Activated T-helper 9 cell treated with anti-CD3 and anti-CD28 coated beads, Interleukin-2, amount 50 U/mL, for 16 hours (primary cell): ENCODE measurements around the gene ZBTB39.
"Not testable (repeated sequence)": the region's sequence is repeated elsewhere in the genome, so short reads cannot be mapped to it uniquely, and the experiment has no call there.

Source experiments
- DNase-seq: peaks from one replicate; pipeline ENCODE4 v3.0.0-alpha.2; 2020; ENCODE audit warnings: low read depth

ZBTB39 gene

DNA sequence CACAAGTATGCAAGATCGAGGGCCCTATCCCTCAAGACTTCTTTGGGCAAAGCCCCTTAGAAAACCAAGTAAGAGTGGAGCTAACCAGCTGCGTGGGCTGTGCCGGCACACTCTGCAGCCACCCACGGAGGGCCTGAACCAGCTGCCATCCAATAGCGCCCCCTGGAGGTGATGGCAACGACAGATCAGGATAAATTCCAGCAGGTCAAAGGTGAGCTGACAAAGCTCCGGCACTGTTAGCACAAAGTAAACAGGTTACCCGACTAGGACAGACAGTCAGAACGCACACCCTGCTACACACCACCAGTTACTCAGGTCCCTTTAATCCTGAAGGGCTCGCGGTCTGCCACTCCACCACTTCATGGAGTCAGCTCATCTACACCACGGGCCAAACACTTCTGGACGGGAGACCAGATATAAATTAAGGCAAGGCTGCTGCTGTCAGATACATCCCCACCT, 4.9 kb downstream of the ZBTB39 start:
- peak; percentile 64 for DNase-seq

DNA sequence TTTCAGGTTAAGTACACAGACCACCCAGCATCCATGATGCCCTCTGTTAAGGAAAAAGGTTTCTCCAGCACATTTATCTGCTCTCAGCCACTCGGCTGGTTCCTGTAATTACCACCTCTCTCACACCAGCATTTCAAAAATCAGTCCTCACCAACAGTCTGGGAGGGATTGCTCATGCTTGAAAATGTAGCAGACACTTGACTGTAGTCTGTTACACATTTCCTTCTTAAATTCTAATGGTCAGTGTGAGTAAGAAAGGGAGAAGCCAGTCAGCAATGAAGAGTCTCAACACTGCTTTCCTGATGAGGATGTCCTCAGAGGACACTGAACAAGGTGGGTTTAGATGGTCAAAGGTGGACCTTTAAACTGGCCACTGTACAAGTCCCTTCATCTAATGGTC, 6.0 kb downstream of the ZBTB39 start:
- DNase-seq = no peak

DNA sequence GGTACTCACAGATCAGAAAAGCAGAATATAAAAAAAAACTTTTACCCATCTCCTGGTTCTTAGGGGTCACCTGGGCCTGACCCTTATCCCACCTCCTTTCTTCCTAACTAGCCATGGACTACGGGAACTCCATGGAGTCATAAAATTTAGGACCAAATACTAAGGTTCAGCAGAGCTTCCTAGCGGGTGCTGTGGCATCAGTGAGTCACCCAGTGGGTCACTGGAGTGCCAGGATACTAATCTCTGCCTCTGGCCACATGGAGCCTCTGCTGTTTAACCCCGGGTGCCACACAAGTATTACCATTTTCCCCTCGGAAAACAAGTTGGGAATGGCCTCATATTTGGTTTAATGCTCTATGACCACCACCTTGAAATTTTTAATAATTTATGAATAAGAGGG, 6.9 kb downstream of the ZBTB39 start:
- no peak for DNase-seq

DNA sequence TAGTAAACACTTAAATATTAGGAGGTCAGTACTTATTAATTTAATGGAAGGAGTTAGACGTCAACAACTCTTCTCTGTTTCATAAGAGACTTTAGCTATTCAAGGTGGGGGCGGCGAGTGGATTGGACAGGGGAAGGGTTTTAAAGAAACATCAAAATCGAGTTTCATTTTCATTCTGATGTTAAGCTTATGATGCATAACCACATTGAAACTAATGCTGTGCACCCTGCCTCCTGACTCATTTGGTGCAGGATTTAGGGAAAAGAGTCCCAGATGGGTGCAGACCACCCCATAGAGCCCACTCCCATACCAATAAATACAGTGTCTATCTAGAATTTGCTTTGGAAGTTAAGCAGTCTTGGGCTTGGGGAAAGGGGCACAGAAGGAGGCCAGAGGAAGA, 7.4 kb downstream of the ZBTB39 start:
- DNase-seq = peak; percentile 18

DNA sequence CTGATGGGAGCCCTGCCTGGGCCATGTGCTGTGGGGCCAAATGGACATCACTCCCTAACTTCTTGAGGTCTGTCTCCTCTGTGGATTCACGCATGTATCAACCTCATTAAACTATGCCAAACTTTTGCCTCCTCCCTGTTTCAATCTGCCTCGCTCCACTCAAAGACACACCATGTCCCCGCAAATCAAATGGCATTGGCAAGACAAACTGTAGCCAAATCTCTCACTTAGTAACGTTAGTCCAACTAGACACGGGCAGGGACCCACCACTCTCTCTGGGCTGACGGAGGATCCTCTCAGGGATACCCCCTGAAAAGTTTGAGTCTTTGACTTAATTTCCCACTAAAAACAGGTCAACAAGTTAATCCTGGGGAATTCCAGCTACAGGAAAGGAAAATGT, 8.0 kb downstream of the ZBTB39 start:
- DNase-seq = no peak

DNA sequence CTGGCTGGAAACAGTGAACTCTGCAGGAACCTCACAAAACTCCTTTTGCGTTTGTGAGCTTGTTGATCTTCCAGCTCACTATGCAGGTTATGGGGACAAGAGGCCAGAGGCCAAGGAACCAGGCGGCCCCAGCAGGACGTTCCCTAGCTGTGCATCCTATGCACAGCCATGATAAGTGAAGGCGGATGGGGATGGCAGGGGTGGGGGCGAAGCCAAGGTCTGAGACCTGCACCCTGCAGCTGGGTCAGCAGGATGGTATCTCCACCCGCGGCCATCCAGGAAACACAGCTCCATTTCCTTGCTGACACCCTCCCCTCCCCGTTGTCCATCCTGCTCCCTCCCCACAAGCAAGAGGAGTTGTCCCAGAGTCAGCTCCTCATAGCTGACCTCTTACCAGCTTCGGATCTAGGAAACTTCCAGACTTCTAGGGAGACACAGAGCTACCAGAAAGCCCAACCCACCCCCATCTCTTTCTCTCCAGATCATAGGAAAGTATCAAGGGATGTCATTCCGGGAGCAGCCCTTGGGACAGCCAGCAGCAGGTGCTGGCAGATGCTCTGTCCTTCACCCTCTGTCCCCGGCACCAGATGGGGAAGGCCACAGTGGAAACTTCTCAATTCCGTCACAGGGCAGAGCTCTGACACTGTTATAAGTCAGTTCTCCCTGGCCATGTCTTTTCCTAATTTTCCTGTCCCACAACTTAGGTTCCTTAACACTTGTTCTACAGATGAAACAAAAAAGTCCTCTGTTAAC, 9.4 kb downstream of the ZBTB39 start:
- no peak for DNase-seq

DNA sequence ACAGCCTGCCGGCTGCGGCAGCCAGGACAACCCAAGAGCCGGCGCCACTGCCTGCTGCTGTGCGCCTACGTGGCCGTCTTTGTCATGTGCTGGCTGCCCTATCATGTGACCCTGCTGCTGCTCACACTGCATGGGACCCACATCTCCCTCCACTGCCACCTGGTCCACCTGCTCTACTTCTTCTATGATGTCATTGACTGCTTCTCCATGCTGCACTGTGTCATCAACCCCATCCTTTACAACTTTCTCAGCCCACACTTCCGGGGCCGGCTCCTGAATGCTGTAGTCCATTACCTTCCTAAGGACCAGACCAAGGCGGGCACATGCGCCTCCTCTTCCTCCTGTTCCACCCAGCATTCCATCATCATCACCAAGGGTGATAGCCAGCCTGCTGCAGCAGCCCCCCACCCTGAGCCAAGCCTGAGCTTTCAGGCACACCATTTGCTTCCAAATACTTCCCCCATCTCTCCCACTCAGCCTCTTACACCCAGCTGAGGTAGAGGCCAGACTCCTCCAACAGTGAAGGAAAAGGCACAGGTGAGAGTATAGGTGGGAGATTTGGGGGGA, 10.3 kb downstream of the ZBTB39 start:
- no peak for DNase-seq

DNA sequence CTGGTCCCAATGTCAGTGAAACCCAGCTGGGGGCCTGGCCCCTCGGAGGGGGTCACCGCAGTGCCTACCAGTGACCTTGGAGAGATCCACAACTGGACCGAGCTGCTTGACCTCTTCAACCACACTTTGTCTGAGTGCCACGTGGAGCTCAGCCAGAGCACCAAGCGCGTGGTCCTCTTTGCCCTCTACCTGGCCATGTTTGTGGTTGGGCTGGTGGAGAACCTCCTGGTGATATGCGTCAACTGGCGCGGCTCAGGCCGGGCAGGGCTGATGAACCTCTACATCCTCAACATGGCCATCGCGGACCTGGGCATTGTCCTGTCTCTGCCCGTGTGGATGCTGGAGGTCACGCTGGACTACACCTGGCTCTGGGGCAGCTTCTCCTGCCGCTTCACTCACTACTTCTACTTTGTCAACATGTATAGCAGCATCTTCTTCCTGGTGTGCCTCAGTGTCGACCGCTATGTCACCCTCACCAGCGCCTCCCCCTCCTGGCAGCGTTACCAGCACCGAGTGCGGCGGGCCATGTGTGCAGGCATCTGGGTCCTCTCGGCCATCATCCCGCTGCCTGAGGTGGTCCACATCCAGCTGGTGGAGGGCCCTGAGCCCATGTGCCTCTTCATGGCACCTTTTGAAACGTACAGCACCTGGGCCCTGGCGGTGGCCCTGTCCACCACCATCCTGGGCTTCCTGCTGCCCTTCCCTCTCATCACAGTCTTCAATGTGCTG, 11.0 kb downstream of the ZBTB39 start:
- DNase-seq = no peak

DNA sequence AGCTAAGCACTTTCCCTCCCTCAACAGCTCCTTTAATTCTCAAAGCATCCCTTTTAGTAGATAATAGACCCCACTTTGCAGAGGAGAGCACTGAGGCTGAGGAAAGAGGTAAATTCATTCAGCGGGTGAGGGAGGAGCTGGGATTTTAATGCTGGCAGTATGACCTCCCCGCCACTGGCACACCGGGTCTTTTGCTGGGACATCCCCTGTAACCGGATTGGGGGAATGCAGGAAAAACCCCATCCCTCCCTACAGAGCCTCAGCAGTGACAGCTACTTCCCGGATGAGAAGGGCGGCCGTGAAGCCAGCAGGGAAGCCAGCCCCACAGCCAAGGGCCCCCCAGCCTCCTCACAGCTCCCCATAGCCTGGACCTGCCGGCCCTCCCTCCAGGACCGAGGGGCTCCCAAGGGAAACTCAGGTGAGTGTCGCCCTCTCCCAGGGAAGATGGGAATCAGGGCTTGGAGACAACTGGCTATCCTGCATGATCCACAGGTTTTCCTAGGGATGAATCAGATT, 12.1 kb downstream of the ZBTB39 start:
- no peak for DNase-seq

DNA sequence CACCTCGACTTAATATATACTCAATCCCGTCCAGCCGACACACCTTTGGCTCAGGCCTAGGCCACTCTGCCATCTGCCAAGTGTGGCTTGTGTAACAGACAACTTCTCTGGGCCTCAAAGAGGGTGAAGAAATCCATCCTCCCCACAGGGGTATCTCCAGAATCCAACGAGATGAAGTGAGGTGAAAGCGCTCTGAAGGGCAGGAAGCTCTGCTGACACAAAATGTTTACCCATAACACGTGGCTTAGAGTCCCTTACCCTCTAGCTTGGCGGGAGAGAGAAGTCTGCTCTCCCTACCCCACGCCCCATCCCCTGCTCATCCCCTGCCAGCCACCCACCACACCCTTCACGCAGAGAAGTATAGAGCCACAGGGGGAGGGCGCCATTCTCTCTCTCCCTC, 13.0 kb downstream of the ZBTB39 start:
- DNase-seq = no peak

DNA sequence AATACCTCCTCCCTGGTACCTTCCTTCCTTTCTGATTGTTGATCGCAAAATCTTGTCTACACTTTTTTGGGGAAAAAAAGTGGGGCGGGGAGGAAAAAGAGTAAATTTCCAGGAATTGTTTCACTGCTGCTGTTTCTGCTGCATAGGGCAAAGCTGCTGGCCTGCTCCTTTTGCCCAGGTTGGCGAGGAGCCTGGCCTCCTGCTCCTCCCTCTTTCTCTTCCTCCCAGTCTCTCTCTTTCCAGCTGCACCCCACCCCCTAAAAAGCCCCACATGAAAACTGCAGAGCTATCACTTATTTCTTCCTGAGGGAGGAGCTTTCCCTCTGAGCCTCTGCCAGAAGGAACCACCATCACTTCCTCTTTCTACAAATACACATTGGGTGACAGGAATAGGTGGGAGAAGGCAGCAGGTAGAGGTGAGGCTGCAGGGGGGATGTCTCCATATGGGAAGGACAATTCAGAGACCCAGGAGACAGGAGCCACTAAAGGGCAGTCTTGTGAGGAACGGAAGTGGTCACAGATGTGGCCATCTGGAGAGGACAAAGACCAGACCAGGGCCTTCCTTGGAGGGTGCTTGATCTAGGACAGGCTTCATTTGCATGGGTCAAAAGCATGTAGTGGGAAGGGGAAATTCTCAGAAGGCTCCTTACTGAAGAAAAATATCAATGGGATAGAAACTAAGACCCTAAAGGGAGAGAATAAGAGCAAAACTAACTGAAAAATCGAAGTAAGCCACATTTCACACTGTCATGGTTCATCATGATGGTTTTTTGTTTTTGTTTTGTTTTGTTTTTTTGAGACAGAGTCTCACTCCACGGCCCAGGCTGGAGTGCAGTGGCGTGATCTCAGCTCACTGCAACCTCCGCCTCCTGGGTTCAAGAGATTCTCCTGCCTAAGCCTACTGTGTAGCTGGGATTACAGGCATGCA, 14.8 kb downstream of the ZBTB39 start:
- DNase-seq = no peak

DNA sequence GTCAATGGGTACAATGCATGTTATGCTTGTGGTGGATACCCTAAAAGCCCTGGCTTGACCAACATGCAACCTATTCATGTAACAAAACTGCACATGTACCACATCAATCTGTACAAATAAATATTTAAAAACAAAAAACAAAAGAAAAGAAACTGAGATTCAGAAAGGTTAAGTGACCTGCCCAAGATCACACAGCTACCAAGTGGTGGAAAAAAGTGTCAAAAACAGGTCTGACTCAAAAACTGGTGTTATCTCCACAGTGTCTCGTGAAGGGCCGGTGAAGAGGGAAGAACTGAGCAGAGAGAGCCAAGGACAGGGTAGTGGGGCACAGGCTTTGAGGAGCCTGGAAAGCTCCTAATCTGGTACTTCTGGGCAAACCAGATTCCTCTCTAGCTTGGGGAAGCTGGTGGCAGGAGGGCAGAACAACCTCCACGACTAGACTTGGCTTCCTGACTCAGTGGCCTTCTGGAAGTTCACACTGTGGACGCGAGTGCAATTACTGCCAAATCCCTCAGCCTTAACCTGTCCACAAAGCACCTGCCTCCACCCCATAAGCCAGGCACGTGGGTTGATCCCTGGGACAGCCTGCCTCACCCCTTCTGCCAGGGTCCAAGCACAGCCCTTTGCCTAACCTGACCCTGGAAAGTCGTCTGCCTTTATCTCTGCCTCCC, 15.6 kb downstream of the ZBTB39 start:
- DNase-seq = no peak

DNA sequence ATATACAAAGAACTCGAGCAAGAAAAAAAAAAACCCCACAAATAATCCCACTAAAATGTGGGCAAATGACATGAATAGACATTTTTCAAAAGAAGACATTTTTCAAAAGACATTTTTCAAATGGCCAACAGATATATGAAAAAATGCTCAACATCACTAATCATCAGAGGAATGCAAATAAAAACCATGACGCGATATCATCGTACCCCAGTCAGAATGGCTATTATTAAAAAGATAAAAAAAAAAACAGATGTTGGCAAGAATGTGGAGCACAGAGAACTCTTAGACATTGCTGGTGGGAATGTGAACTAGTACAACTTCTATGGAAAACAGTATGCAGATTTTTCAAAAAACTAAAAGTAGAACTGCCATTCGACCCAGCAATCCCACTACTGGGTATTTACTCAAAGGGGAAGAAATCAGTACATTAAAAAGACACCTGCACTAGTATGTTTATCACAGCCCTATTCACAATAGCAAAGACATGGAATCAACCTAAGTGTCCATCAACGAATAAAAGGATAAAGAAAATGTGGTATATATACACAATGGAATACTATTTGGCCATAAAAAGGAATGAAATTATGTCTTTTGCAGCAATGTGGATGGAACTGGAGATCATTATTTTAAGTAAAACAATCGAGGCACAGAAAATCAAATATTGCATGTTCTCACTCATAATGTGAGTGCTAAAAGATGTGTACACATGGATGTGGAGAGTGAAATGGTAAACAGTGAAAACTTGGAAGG, 16.3 kb downstream of the ZBTB39 start:
- no peak for DNase-seq

DNA sequence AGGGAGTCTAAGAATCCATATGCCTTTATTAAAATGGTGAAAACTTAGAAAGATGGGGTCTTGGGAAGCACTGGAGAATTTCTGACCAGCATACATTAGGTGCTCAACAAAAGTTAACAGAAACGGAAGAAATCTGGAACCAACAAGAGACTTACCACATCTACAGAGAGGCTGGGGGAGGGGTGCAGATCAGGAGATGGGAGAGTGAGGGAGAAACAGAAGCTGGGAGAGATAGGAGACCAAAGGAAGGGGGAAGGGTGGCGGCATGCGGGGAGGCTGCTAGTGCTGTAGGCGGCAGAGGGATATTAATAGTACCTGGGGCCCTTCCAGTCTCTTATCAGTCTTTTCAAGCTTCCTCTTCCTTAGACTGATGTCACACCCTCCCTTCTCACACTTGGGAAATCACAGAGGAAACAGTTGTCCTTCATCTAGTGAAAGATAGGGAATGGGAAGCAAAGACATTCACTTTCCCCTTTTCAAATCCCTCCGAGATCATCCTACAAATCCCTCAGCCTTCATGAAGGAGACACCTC, 18.1 kb downstream of the ZBTB39 start:
- no peak for DNase-seq

DNA sequence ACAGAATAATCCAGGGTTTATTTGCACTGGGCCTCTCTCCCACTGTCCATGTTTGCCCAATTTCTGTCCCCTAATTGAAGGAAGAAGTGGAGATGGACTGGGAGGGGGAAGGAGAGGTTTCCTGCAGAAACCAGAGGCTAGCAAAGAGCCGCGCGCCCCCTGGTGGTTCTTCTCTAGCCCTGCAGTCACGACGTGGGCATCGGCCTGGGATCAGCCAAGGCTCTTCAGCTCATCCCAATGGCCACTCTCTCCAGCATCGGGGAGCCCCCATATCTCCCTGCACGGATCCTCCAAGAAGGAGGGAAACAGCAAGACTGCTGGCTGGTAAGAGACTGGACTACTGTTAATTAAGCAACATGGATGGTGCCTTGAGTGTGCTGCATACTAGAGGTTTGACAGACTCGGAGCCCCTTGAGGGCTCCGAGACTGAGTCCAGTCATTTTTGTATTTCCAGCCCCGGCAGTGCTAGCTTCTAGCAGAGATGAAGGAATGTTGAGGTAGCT, 18.7 kb downstream of the ZBTB39 start:
- peak; percentile 68 for DNase-seq

DNA sequence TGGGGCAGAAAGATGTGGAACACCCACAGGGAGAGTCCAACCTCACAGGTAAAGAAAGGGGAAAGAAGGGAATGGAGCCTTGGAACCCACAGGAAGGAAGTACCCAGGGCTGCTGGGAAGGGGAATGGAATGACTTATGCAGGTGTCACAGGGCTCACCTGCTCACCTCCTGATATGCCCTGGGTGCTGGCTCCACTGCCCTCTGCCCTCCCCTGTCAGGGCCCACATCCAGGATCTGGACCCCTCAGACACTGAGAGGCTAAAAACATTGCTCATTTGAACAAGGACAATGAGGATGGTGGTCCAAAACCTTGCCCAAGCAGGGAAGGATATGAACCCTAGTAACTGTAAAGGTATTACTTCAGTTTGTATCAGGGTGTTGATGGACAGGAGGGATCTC, 19.3 kb downstream of the ZBTB39 start:
- no peak for DNase-seq

DNA sequence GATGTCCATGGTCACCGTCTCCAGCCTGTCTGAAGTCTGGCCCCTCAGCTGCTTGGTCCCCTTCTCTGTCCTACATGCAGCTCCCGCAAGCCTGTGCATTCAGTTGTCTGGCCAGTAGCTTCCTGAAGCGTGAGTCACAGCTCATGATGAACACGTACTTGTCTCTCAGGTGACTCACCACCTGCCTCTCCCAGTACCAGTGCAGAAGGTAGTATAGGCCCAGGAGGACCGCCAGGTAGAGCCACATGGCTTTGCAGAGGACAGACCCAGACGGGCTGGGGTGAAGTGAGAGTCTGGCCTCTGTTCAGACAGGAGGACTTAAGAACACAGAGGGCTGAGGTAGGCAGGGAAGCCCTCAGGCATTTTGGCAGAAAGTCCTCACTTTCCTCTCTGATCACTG, 20.6 kb downstream of the ZBTB39 start:
- DNase-seq = not testable (repeated sequence)

DNA sequence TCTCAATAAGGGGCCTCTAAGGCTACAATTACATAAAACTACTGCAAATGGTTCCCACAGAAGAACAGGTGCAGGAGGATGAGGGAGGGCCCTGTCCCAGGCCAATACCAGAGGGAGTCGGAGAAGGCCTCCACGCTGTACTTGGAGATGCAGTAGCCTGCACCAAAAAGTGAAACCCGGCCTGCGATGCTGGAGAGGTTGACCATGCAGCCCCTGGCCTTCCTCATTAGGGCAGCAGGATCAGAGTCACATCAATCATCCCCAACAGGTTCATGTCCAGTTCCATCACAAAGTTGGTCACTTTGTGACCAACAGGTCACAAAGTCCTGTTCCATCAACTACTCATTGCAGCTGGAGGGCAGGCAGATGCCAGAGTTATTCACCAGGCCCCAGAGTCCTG, 23.0 kb downstream of the ZBTB39 start:
- DNase-seq = no peak

DNA sequence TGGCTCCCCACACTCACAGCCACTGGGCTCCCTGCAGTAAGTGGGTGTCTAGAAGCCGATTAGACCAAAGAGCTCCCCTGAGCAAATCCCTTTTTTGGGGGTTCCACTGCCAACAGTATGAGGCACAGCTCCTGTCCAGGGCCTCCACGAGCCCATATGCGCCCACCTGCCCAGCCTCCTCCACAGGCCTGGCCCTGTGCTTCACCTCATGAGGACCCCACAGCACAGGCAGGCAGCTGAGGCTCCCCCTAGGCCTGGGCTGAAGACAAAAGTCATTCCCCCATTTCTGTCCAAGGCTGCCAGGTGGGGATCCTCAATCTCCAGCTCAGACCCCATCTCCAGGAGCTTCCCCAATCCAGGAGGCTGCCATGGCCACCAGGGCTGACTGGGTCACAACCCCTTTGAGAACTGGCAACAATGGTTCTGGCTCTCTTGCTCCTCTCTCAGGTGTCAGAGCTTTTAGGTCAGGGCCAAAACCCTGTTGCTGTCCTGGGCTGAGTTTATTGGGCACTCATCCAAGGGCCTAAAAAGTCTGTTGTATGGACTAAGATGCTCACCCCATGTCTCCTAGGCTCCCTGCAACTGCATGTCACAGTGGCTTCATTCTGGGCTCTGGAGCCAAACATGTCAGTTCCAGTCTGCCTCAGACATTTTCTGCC, 23.6 kb downstream of the ZBTB39 start:
- DNase-seq = not testable (repeated sequence)
